Stimulated activated CD8-positive, alpha-beta memory T cell treated with anti-CD3 and anti-CD28 coated beads, Interleukin-2, amount 100 ng/mL, for 1 hour (primary cell): ENCODE measurements around the gene MBOAT7.

Experiments used
- DNase-seq, 2 donors: peaks; one replicate each; pipeline ENCODE4 v3.0.0-alpha.2; 2020; ENCODE audit warnings: low read depth in 2 of 2

MBOAT7 gene

DNA sequence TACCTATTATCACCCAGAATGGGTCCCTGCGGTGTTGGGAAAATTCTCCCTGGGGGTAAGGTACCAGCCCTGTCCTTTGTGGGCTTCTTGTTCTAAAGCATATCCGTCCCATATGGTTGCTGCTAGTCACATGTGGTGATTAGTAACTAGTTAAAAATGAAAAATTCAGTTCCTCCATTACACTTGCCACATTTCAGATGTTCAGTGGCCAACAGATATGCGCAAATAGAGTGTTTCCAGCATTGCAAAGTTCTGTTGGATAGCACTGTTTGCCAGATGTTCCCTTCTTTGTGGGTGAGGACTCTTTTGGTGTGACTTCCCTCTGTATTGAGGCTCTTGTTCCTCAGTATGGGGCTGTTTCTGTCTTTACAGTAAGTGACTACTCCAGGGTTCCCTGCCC lies 48.0 kb downstream of the MBOAT7 start:
- no peak for DNase-seq

DNA sequence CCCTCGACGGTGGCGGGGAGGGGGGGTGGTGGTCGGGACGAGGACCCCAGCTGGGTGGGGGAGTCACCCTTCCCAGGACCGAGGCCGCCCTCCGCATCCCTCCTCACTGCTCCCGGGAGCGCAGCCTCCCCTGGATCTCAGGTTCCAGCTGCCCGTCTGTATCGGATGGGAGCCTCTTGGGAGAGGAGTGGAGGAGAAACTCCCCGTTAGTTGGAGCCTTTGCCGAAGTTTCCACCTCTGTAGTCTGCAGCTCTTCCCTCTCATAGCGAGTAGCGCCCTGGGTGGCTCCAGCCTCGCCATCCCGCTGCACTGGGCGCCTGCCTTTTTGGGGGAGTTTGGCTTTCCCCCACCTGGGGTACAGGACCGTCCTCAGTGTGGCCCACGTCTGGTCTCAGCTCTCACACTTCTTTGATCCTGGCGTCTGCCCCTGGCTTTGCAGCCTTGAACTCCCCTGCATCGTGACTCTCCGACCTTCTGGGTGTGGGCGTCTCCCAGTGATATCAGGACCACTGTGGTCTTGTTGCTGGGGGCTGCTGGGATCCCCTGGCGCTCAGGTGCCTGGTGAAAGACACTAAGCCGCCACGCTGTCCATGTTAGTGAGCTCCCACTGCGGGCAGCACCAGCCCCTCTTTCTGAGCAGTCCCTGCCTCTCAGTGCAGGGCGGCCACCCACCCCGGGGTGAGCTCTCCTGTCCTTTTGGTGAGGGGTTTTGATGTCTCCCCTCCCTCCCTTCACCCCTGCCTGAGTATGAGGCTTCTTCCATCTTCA lies 50.7 kb downstream of the MBOAT7 start:
- DNase-seq = no peak

DNA sequence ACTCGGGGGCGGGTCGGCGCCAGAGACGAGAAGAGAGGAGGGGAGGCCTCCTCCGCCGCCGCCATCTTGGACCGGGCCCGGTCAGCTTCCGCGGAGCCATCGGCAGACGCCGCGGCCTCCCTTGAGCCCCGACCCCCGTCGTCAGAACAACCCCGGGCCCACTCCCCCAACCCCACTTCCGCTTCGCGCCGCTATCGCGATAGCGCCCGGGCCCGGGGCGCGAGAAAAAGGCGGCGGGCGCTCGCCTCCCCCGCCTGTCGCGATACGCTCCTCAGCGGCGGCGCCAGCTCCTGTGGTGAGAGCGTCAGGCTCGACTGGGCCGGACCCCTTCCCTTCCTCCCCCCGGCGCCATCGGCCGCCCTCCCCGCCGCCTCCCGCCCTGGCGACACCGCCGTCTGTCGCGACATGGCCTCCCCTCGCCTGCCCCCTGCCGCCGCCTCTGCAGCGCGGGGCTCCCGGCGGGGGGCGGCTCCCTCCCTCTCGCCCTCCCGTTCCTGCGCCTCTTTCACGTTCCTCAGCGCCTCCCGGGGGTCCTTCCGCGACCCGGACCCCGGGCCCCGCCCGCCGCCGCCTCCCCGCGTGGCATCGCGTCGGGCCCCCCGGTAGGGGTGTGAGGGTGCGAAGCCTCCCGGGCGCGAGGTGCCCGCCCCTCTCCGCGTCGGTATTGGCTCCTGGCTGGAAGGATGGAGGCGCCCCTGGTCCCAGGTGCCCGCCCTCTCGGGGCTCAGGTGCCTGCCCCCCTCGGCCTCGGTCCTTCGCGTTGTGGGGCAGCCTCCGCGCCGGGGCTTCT lies 51.5 kb downstream of the MBOAT7 start, which contains the start of gene CNOT3:
CNOT3 (plus strand) TSS at position 64 of the 790 bp plus-strand sequence. CDS start 5,217 bp downstream, outside the sequence.
- no peak for DNase-seq

DNA sequence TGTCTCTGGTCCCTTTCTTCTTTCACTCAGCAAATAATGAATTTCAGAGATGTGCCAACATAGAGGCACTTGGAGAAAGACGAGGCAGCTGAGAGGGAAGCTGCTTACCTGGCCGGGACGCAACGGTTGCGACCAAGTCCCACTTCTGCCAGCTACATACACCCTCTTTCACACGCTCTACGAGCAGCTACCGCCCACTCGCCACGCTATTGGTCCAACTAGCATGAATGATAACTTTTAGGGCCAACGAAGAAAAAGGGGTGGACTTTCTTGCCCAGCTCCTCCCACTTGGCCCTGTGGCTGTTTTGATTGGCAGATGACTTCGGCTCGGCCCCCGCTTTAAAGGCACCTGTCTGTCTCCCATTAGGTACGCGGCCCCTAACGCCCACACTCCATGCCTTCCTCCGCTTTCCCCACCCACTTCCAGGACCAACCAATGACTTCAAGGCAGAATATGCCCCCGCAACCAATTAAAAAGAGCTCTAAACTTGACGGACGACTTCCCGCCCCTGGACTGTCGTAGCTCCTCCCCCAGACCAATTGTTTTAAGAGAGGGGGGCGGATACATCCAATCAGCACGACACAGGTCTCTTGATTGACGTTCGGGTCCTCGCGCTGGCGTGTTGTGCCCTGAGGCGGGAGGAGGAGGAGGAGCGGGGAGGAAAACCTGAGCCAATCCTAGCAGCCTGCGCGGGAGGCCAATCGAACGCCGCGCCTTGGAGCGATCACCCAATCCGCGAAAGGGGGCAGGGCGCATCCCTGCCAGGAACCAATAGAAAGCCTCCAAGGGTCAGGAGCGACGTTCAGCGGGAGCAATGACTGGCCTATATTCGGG lies 52.3 kb downstream of the MBOAT7 start:
- peak; percentile 97 to 98 for DNase-seq

DNA sequence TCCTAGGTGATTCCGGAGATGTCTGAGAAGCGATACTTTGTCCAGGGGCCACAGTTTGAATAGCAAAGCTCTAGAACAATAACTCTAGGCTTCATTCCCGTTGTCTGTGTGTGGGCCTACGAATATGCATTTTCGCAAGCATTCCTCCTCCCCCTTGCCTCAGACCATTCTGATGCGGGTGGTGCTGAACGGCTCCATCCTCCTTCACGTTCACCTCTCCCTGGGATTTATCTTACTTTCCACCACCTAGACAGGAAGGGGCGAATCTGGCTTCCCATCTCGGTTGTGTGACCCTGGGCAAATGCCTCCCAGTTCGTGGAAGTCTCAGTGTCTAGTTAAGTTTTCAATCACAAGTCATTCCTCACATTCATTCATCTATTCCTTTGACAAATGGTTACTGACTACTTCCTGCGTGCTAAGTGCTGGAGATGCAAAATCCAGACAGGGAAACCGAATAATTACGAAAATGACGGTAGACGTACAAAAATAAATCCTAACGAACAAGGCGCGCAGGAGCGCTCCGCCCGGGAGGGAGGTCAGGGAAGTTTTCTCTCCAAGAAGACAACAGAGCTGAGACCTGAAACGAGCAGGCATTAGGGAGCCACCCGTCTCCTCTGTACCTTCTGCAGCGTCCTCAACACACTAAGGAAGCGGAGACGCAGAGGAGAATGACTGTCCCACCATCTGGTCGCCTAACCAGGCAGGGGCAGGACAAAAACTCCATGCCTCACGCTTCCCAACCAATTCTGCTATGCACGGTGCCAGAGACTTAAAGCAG lies 53.1 kb downstream of the MBOAT7 start:
- no peak for DNase-seq

DNA sequence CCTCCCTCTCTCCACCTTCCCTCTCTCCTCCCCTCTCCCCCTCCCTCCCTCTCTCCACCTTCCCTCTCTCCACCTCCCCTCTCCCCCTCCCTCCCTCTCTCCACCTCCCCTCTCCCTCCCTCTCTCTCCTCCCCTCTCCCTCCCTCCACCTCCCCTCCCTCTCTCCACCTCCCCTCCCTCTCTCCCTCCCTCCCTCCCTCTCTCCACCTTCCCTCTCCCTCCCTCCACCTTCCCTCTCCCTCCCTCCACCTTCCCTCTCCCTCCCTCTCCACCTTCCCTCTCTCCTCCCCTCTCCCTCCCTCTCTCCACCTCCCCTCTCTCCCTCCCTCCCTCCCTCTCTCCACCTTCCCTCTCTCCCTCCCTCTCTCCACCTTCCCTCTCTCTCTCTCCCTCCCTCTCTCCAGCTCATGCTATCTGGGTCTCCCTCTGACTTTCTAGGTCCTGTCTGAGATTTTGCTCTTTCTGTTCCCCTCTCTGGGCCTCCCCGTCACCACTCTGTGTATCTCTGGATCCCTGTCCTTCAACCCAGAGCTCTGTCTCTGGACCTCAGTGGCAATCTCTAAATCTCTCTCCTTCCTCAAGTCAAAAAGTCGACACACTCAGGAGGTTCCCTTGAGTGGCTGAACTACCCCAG lies 55.3 kb downstream of the MBOAT7 start:
- no peak for DNase-seq

DNA sequence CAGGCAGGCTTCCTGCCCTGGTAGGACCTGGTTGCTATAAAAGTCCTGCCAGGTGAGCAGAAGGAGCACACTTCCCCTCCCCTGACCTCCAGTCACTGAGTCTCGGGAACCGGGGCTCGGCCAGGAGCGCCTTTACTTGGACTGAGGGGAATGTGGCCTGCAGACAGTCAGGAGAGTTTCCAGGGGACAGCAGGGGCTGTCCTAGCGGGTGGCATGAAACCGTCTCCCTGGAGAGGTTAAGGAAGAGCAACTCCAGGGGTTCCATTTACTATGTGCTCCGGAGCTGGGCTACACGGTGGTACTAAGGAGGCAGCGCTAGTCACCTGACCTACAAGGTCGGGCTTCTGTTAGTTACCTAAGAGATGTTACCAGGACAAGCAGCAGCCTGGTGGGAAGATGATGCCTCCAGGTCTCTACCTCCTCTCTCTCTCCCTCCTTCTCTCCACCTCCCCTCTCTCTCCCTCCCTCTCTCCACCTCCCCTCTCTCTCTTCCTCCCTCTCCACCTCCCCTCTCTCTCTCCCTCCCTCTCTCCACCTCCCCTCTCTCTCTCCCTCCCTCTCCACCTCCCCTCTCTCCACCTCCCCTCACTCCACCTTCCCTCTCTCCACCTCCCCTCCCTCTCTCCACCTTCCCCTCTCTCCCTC lies 55.9 kb downstream of the MBOAT7 start:
- no peak for DNase-seq

DNA sequence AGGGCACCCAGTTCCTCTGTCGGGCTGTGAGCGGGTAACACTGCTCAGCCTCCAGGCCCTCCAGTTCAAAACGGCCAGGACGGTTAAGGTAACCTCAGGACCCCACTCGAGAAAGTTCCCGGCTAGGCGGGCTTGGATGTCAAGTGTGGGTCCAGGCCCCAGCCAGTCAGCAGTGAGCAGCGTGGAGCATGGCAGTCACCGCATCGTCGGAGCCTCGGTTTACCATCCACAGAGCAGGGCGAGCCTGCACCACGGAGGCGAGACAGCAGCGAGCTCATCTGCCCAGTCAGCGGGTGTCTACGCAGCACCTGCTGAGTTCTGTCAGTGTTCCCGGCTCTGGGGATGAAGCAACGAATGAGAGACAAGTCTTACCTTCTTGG lies 59.8 kb downstream of the MBOAT7 start:
- no peak for DNase-seq

DNA sequence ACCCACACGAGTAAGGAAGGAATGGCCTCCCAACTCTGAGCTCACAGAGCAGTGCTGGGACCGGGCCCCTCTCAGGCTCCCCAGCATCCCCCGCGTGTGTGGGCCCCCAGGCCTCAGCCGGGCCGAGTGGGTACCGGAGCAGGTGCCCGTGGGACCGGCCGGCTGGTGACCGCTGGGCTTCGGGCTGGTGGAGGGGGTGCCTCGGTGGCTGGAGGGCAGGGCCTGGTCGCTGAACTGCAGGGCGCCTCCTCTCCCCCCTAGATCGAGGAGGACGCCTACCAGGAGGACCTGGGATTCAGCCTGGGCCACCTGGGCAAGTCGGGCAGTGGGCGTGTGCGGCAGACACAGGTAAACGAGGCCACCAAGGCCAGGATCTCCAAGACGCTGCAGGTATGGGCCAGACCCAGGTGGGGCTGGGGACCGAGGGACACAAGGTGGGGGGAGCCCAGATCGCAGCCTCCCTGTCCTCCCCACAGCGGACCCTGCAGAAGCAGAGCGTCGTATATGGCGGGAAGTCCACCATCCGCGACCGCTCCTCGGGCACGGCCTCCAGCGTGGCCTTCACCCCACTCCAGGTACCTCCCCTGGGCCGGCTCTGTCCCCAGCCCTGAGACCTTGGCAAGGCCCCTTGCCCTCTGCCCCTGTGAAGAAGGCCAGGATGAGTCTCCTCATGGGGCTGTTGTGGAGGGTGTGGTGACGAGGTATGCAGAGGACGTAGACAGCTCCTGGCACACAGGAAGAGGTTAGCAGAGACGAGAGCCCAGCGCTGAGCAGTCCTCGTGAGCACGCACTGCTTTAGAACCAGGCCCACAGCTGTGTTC lies 60.4 kb downstream of the MBOAT7 start:
- DNase-seq = no peak

DNA sequence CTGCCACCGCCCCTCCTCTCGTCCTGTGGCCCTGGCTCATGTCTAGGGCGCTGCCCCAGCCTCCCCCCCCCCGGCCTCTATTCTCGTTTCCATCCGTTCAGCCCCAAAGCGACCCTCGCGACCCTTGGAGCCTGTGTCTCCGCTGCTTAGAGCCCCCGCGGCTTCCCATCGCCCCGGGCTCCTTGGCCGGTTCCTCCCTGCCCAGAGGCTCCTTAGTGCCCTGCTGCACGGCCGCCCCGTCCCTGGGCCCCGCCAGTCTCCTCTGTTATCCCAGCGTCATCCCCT lies 61.0 kb downstream of the MBOAT7 start:
- DNase-seq = no peak

DNA sequence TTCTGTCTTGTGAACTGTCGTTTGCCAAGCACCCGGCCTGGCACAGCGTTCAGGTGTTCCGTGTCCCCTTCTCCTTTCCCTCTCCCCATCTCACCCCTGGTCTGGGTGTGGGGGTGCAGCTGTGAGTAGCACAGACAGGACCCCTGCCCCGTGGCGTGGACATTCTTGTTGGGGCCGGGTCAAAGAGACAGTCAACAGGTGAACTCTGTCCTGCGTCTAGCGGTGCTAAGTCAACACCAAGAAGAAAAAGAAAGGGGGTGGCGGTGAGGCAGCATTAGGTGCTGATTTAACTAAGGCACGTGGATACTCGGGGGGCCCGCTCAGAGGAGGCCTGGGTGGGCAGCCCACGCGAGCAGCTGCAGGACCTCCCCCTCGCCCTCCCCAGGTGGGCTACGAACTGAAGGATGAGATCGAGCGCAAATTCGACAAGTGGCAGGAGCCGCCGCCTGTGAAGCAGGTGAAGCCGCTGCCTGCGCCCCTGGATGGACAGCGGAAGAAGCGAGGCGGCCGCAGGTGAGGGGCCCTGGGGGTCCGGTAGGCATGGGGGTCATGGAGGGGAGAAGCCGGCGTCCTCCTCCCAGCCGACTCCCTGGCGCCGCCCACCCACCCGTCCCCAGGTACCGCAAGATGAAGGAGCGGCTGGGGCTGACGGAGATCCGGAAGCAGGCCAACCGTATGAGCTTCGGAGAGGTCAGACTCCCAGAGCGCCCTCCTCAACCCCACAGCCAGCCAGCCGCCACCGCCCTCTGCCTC lies 61.5 kb downstream of the MBOAT7 start:
- DNase-seq = no peak

DNA sequence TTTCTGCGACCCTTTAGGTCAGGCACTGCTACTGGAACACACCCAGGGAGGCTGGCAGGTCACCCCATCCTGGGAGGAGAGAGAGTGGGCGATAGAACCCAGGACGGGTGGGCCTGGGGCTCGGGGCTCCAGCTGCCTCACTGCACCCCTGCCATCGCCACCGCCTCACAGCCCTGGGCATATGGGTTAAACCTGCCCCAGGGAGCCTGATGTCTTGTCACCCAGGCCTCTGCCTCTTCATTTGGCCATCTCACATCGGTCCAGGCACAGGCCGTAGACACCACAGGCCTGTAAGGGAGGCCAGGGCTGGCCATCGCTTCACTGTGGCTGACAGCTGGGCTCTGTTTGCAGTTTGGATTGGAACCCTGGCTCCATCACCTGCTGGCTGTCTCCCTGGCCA lies 63.7 kb downstream of the MBOAT7 start:
- DNase-seq = no peak

DNA sequence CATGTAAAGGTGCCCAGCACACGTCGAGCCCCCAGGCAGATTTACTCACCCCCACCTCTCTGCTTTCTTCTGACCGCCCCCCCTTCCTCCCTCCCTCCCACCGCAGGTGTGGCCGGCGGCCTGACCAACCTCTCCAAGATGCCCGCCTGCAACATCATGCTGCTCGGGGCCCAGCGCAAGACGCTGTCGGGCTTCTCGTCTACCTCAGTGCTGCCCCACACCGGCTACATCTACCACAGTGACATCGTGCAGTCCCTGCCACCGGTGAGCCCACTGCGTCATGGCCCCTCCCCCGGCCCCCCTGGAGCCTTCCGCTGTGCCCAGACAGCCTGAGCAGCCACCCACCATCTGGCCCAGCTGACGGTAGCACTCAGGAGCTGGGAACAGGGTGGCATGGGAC lies 65.0 kb downstream of the MBOAT7 start:
- no peak for DNase-seq

DNA sequence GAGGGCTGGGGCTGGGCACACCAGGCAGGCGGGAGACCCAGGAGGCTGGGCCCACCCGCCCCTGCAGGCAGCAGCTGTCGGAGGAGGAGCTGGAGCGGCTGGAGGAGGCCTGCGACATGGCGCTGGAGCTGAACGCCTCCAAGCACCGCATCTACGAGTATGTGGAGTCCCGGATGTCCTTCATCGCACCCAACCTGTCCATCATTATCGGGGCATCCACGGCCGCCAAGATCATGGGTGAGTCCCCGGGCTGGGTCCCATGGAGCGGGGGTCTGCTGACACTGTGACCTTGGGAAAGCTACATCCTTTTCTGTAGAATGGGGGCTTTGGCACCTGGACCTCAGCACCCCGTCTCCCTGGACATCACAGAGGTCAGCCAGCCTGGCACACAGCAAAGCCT lies 65.7 kb downstream of the MBOAT7 start:
- no peak for DNase-seq
